Pons (tissue), 1 donor: ENCODE data around the gene GPC5.

Source experiments
- DNase-seq: peaks from one replicate; pipeline ENCODE4 v3.0.0-alpha.2; 2016; ENCODE audit warnings: low spot score

Gene GPC5

DNA sequence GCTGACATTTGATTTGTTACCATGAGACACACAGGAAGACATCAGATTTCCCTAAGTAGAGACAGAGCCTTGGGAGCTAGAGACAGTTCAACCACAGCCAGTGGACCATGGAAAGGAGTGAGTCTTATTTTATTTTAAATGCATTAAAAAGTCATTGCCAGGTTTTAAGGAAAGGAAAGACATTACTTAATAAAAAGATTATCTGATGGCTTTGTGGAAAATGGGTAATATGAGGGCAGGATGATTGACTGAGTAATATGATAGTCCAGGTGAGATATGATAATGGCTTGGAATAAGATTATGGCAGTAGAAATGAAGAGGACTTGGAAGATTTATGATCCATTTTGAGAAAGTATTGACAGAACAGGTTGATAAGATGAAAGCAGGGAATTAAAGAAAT, 580.1 kb downstream of the GPC5 start:
- no peak for DNase-seq

- DNase-seq: no peak
Observed at GRCh38 chr13:91986761-91987483, 588.5 kb downstream of the GPC5 start.

GRCh38 chr13:91988331-91988730, 589.9 kb downstream of the GPC5 start:
- DNase-seq: no peak

- no peak for DNase-seq
Observed at GRCh38 chr13:92012787-92013186, 614.4 kb downstream of the GPC5 start.

- DNase-seq: no peak
Observed at GRCh38 chr13:92017737-92018136, 619.3 kb downstream of the GPC5 start.

DNA sequence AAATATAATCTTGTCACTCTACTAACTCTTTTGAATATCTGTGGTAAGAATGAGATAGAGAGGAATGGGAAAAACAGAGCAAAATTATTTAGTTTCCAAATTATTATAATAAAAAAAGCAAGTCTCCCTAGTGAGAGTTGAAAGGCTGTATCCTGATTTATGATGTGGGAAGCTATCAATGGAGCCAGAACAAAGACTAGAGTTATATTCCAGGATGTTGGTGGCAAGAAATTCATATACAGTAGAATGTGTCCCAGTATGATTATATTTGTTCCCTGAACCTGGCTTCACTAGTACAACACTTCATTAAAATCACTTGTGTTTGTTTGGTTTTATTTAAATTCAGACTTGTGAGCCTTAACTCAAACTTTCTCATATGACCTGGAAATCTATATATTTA, 630.3 kb downstream of the GPC5 start:
- no peak for DNase-seq

GRCh38 chr13:92029641-92030040, 631.2 kb downstream of the GPC5 start:
- no peak for DNase-seq

DNA sequence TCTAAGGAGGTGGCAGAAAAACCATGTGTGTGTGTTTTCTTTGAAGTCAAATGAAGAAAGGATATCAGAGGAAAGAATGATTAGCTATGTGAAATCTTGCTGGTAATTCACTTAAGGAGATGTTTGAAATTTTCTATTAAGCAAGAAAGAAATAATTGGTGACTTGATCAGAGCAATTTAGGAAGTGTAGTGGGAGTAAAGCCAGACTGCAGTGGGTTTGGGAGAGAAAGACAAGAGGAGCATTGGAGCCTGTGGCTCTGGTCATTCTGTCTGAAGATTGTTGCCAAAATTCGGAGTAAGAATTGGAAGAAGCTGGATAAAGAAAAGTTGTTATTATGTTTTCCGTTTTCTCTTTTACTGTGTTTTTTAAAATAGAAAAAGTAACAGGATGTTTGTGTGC, 640.5 kb downstream of the GPC5 start:
- no peak for DNase-seq

DNA sequence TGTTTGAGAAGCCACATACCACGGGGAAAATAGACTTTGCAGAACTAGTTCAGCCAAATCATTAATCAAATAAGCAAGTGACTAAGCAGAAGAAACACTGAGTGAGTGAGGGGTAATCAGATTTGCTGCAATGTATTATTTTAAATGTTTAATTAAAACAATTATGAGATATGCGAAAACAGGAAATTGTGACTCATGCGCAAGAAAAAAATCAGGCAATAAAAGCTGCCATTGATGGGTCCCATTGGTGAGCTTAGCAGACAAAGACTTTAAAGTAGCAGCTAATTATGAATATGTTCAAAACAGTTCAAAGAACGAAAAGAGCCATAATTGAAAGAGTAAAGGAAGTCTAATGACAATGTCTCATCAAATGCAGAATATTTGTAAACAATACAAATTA, 644.1 kb downstream of the GPC5 start:
- DNase-seq: no peak

- no peak for DNase-seq
Observed at GRCh38 chr13:92044351-92044750, 645.9 kb downstream of the GPC5 start.

- no peak for DNase-seq
Observed at GRCh38 chr13:92054389-92054788, 656.0 kb downstream of the GPC5 start.

DNA sequence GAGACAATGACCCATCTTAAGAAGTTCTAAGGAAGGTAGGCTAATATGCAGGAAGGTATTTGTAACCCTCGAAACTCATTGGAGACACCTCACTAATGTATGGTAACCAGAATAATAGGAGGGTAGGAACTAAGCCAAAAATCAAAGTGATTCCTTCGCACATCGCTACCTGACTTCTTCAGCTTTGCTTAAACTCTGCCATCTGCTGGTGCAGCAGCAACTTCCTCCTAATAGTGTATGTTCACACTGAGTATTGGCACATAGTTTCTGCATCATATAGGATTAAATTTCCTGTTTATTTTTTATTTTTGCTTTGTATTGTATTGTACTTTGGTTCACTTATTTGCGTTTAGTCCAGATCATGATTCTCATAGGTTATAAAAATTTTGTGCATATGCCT, 676.2 kb downstream of the GPC5 start:
- peak; percentile 32 for DNase-seq

GRCh38 chr13:92097337-92097903, 699.0 kb downstream of the GPC5 start:
- DNase-seq: no peak

- DNase-seq: no peak
Observed at GRCh38 chr13:92101801-92102200, 703.4 kb downstream of the GPC5 start.

- DNase-seq: no peak
Observed at GRCh38 chr13:92103689-92104153, 705.3 kb downstream of the GPC5 start.

GRCh38 chr13:92122186-92122853, 723.9 kb downstream of the GPC5 start:
- DNase-seq: no peak

- no peak for DNase-seq
Observed at GRCh38 chr13:92126399-92126798, 728.0 kb downstream of the GPC5 start.

GRCh38 chr13:92135509-92135908, 737.1 kb downstream of the GPC5 start:
- DNase-seq: no peak

- DNase-seq: no peak
Observed at GRCh38 chr13:92136449-92137155, 738.2 kb downstream of the GPC5 start.

DNA sequence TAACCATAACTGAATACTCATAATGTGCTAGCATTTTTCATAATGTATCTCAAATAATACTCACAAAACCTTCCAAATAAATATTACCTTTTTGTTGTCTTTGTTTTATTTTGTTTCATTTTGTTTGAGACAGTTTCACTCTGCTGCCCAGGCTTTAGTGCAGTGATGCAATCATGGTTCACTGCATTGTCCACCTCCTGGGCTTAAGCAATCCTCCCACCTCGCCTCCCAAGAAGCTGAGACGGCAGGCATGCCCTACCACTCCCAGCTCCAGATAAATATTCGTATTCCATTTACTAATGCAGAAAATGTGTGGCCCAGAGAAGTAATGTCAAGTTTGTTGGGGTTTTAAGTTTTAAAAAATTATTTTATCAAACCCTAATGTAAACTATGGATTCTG, 739.1 kb downstream of the GPC5 start:
- DNase-seq: no peak

DNA sequence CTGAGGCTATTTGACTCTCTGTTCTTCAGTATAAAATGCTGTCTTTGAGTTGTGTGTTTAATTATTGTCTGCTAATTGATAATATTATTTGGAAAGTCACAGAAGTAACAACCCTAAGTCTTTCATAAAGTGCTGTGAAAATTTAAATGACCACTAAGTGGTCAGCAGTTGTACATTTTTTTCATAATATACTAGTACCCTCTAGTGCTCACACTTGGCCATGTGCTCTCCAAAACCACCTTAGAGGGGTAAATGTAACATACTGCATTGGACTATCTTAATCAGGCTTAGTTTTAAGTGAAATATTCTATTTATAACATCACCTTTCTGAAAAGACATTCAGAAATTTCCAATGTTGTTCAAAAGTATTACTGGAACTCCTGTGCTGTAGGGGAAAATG, 745.3 kb downstream of the GPC5 start:
- no peak for DNase-seq

- no peak for DNase-seq
Observed at GRCh38 chr13:92150606-92151005, 752.2 kb downstream of the GPC5 start.

- DNase-seq: no peak
Observed at GRCh38 chr13:92158346-92158745, 759.9 kb downstream of the GPC5 start.
